GM13976 (cell line): ENCODE measurements around the gene CALML6.

Experiments
- DNase-seq: peaks from one replicate; pipeline ENCODE4 v3.0.0; 2012; ENCODE audit warnings: low spot score
- in situ Hi-C: fragments of 300-500 bp; cut with MboI; formaldehyde crosslinking; loops from one replicate; pipeline ENCODE4 v1.12.0; 2022; ENCODE audit warnings: low sequenced_read_pairs, mixed read lengths, inconsistent platforms; ENCODE audit not compliant: unreplicated experiment
- TF ChIP-seq, protein P1 (sequence below): IDR thresholded peaks from 2 replicates; pipeline ENCODE4 v1.5.1; 2012; ENCODE audit warnings: borderline replicate concordance, mild to moderate bottlenecking; ENCODE audit not compliant: insufficient read depth; ENCODE audit errors: extremely low read depth, missing control alignments, control extremely low read depth

CALML6 gene

DNA sequence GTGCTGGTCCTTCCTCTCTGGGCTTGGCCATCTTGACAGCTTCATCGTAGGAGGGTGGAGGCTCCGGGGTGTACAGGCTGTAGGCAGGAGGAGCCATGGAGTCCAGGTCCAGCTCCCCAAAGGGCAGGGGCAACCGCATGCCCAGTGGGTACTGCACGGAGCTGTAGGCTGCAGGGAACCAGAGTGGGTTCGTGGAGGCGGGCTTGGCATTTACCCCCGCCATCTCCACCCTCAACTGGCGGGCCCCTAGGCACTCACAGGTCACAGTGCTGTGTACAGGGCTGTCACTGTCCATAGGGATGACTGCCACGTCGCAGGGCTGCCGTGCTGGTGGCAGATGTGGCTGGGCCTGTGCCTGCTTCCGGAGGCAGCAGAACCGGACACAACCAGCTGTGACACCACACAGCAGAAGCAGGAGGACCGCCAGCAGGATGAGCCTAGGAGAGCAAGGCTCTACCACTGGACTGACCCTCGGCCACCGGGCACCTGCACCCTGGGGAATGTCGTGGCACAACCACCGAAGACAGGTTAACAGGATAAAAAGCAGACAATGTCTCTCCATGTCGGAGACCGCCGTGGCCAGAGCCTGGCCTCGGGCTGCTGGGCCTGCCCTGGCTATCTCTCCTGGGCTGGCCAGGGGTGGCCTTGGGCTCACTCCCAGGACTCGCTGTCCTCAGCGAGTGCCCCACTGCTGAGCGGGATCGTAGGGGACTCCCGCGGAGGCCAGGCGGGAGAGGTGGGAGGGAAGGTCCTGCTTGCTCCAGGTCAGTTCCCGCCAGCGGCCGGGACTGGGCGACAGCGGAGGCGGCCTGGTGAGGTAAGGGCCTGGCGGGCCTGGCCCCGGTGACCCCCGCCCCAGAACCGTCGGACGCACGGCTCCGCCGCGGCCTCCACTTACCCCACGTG lies 3.2 kb downstream of the CALML6 start:
- TF ChIP-seq, protein P1, sequence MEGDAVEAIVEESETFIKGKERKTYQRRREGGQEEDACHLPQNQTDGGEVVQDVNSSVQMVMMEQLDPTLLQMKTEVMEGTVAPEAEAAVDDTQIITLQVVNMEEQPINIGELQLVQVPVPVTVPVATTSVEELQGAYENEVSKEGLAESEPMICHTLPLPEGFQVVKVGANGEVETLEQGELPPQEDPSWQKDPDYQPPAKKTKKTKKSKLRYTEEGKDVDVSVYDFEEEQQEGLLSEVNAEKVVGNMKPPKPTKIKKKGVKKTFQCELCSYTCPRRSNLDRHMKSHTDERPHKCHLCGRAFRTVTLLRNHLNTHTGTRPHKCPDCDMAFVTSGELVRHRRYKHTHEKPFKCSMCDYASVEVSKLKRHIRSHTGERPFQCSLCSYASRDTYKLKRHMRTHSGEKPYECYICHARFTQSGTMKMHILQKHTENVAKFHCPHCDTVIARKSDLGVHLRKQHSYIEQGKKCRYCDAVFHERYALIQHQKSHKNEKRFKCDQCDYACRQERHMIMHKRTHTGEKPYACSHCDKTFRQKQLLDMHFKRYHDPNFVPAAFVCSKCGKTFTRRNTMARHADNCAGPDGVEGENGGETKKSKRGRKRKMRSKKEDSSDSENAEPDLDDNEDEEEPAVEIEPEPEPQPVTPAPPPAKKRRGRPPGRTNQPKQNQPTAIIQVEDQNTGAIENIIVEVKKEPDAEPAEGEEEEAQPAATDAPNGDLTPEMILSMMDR, result no peak
- in situ Hi-C loops, result no loop called here
- no peak for DNase-seq

DNA sequence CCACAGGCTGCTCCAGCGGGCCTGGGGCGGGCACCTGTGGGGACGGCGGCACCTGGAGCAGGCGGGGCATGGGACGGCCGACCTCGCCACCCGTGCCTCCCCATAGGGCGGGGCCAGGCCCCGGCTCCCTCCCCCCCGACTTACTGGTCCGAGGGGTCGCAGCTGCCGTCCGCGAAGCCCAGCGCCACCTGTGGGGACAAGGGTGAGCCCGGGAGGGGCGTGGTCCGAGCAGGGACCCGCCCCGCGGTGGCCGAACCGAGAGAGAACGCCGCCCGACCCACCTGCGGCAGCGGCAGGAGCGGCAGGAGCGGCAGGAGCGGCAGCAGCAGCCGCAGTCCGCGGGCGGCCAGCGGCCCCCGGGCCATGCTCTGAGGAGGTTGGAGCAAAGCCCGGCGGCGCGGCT lies 3.8 kb downstream of the CALML6 start, which contains the start of gene TMEM52:
Gene TMEM52 (minus strand): TSS at position 379 of the 403 bp plus-strand sequence. CDS start 14 bp downstream, at position 365.
- in situ Hi-C loops, result no loop called here
- DNase-seq, result no peak
- TF ChIP-seq, protein P1, result peak; percentile 23

DNA sequence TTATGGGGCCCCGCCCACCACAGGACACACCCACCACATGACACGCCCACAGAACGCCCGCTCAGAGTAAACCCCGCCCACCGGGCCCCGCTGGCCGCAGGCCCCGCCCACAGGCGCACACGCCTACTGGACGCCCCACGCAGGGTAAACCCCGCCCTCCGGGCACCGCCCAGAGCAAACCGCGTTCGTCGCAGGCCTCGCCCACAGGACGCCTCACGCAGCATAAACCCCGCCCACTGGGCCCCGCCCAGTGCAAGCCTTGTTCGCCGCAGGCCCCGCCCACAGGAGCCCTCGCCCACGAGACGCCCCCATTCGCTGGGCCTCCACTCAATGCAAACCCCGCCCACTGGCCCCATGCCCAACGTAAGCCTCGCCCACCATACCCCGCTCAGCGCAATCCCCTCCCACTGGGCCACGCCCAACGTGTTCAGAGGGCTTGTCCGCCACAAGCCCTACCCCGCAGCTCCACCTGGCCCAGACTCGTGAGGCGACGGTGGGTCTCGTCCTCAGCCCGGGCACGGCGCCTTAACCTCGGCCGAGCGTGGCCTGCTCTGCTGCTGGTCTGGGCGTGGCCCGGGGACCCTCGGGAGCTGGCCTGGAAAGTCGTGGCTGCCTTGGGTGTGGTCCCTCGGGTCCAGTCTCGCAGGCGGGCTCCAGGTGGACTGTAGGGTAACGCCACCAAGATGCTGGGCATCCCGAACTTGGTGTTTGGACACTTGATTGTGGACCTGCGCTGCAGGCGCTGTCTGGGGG lies 4.4 kb downstream of the CALML6 start:
- in situ Hi-C loops, result no loop called here
- peak; percentile 100 for DNase-seq
- TF ChIP-seq, protein P1, result no peak

DNA sequence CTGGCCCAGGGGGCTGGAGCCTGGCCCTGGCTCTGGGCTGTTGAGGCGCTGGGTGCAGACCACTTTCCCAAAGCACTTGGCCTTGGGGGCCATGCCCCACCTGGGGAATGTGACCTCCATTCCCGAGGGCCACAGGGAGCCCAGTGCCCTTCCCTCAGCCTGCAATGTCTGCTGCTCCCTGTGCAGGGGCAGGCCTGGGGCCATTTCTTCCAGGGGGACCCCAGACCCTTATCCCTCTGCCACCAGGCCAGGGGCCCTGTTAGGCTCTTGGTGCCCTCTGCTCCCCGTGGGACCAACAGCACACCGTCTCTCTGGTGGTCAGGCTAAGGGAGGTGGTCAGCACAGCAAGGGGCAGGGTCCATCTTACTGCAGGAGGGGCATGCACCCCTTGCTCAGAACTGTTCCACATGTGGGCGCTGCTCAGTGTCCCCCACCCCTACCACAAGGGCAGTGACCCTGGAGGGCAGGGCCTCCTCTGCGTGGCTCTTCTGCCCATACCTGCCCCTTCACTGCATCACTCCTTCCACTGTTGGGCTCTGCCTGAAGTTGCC lies 5.1 kb downstream of the CALML6 start:
- in situ Hi-C loops, result no loop called here
- TF ChIP-seq, protein P1, result no peak
- DNase-seq, result no peak

DNA sequence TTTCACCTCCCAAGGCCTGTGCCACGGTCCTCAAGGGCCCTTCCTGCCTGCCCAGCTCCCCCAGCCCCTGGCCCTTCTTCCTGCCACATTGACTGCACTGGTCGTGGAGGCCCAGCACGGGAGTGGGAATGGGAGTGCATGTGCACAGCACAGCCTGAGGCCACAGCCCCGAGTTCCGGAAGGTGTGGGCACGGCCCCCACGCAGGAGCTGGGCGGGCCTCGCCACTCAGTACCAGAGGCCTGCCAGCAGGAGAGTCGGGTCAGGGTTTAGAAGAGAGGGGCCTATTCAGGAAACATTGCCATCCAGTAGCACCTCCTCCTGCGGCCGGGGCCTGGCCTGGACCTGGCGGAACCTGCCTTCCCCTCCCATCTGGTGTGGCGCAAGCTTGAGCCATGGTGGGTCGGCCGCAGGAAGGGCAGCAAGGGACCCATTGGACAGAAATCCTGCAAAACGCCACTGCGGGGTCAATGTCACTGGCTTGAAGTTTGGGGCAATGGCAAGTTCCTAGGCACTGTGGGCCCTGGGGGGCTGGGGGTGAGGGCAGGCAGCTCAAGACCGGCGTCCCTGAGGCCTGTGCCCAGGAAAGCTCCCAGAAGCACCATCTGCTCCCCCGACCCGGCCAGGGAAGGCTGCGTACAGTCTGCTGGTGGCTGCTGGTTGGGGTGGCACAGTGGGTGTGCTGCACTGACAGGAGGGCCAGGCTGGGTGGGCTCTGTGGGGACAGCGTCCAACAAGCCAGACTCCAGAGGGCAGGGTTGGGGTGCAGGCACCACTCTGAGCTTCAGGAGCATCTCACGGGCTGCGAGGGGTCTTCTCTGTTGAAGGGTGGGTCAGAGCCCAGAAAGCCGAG lies 5.8 kb downstream of the CALML6 start:
- in situ Hi-C loops, result no loop called here
- no peak for DNase-seq
- TF ChIP-seq, protein P1, result no peak
